Activated T-helper 2 cell treated with anti-CD3 and anti-CD28 coated beads, Interferon-gamma antibody, Interleukin-2, Interleukin-4, amounts not matched to agents 10 μg/mL and 5 μg/mL and 100 μg/mL, durations not matched to agents 14 hours and 24 hours and 36 hours (primary cell): ENCODE data around the gene TRIP10. TPM values are rescaled to one million over a fixed set of nuclear protein-coding genes. Genes with fewer than 3 reads are reported as not detected.

Experiments
- DNase-seq: peaks from one replicate; pipeline ENCODE4 v3.0.0; 2021; ENCODE audit warnings: low spot score
- H3K27ac Mint-ChIP-seq: one replicate; pipeline ENCODE4 v1.8.0; 2021; ENCODE audit warnings: mixed read lengths
- H3K27me3 Mint-ChIP-seq: one replicate; pipeline ENCODE4 v1.8.0; 2021; ENCODE audit warnings: low read depth, mixed read lengths
- H3K36me3 Mint-ChIP-seq: one replicate; pipeline ENCODE4 v1.8.0; 2021; ENCODE audit warnings: low read depth, mixed read lengths
- H3K4me1 Mint-ChIP-seq: one replicate; pipeline ENCODE4 v1.8.0; 2021; ENCODE audit warnings: low read depth, mixed read lengths
- H3K4me3 Mint-ChIP-seq: one replicate; pipeline ENCODE4 v1.8.0; 2021; ENCODE audit warnings: low read depth, mild to moderate bottlenecking, moderate library complexity, mixed read lengths
- H3K9me3 Mint-ChIP-seq: one replicate; pipeline ENCODE4 v1.8.0; 2021; ENCODE audit warnings: mixed read lengths
- intact Hi-C: fragments of 100-400 bp; cut with micrococcal nuclease; formaldehyde crosslinking; loops from one replicate; pipeline ENCODE4 v1.15.1; 2023
- total RNA-seq: library from RNA; stranded (reverse); gene quantifications from 2 replicates; pipeline ENCODE4 v1.2.3, GENCODE V29; 2022

The TRIP10 gene
- total RNA-seq, 1 donor from 2014 or later = 64.7 TPM

DNA sequence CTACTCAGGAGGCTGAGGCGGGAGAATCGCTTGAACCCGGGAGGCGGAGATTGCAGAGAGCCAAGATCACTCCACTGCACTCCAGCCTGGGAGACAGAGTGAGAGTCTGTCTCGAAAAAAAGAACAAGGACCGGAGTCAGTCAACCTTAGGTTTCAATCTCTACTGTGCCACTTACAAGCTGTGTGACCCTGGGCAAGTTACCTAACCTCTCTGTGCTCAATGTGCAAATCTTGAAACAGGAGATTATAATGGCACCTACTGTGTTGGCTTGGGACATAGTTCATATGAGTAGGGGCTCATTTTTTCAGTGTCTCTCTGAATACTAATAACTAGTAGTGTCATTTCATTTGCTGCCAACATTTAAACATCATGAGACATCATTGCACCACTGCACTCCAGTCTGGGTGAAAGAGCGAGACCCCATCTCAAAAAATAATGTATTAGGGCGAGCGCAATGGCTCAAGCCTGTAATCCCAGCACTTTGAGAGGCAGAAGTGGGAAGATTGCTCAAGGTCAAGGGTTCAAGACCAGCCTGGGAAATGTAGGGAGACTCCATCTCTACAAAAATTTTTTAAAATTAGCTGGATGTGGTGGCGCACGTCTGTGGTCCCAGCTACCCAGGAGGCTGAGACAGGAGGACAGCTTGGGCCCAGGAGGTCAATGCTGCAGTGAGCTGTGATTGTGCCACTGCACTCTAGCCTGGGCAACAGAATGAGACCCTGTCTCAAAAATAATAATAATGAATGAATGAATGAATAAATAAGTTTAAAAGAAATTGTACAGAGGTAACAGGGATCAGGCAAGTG lies 24.5 kb upstream of the TRIP10 start:
- no peak overlapping the region for H3K4me3 Mint-ChIP-seq
- DNase-seq = no peak
- no peaks in the 10 kb centered on the region for H3K9me3 Mint-ChIP-seq
- H3K4me1 Mint-ChIP-seq = peaks cover 12% of the 10 kb centered on the region
- H3K27ac Mint-ChIP-seq = no peak overlapping the region
- H3K36me3 Mint-ChIP-seq = no peaks in the 10 kb centered on the region
- intact Hi-C loops = no loop called here
- H3K27me3 Mint-ChIP-seq = peaks cover 16% of the 10 kb centered on the region

DNA sequence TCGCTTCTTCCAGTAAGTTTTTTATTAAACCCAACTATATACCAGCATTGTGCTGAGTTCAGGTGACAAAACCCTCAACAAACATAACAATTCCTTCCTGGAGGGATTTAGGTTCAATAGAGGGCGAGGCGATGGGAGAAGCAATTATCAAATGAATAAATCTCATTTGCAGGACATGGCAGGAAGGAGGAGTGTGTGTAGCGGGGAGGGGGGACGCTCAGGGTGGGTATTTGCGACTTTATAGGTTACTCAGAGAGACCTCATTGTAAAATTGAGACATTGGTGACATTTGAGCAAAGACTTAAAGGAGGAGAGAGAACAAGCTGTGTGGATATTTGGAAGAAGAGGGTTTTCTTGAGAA lies 22.9 kb upstream of the TRIP10 start:
- Mint-ChIP-seq H3K27ac (no peak overlapping the region), H3K4me3 (no peak overlapping the region), H3K36me3 (no peaks in the 10 kb centered on the region), H3K9me3 (no peaks in the 10 kb centered on the region), H3K4me1 (peaks cover 18% of the 10 kb centered on the region), H3K27me3 (peaks cover 2% of the 10 kb centered on the region)
- DNase-seq = no peak
- intact Hi-C loops = no loop called here

DNA sequence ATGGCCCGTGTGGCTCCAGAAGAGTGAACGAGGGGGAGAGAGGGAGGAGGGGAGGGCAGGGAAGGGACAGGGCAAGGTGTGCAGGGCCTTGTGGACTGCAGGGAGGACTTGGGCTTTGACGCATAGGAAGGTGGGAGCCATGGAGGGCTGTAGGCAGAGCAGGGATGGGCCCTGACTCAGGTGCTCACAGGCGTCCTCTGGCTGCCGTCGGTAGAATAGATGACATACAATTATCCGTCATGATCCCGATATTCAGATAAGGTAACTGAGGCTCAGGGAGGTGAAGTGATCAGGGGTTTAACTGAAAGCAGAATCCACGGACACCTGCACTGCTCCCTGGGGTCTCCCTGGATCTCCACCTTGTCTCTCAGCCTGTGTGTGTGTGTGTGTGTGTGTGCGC lies 22.4 kb upstream of the TRIP10 start:
- intact Hi-C loops = no loop called here

DNA sequence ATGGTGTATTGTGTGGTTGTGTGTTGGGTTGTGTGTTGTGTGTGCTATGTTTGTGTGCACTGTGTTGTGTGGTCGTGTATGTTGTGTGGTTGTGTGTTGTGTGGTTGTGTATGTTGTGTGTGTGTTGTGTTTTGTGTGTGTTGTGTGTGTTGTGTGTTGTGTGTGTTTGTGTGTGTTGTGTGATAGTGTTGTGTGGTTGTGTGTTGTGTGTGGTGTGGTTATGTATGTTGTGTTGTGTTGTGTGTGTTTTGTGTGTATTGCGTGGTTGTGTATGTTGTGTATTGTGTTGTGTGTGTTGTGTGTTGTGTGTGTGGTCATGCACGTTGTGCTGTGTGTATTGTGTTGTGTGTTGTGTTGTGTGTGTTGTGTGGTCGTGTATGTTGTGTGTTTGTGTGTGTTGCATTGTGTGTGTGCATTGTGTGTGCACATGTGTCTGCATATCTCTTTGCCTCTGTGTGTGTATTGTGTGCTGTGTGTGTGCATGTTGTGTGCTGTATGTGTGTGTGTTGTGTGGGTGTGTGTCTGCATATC lies 22.0 kb upstream of the TRIP10 start:
- Mint-ChIP-seq H3K9me3 (no peaks in the 10 kb centered on the region), H3K36me3 (no peaks in the 10 kb centered on the region), H3K27ac (no peak overlapping the region), H3K4me1 (peaks cover 20% of the 10 kb centered on the region), H3K27me3 (peaks cover 2% of the 10 kb centered on the region), H3K4me3 (no peak overlapping the region)
- intact Hi-C loops = no loop called here
- no peak for DNase-seq

More for the DNA sequence above, 22.4 kb upstream of the TRIP10 start:
- no peak for DNase-seq
- Mint-ChIP-seq H3K4me3 (no peak overlapping the region), H3K4me1 (peaks cover 20% of the 10 kb centered on the region), H3K9me3 (no peaks in the 10 kb centered on the region), H3K36me3 (no peaks in the 10 kb centered on the region), H3K27me3 (peaks cover 2% of the 10 kb centered on the region), H3K27ac (no peak overlapping the region)

DNA sequence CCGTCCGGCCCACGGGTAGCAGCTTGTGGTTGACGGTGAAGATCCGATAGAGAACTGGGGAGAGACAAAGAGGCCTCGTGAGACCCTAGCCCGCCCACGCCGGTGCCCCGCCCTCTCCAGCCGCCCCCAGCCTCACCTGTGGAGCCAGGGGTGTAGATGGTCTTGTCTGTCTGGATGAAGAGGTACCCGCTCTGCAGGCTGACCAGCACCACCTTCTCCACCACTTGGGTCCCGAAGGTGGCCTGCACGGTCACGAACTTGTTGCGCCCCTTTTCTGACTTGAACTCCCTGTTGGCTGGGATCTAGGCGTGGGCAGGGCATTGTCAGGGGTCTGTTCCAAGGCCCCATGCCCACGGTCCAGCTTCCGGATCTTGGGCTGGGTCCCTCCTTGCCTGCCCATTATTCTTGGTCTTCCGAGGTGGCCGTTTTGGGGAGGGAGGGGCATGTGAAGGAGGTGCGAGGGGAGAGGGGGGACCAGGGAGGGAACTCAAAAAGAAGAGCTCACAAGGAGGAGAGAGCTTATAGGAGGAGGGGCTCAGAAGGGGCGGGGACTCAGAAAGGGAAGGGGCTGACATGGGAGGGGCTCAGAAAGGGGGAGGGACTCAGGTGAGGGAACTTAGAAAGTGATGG lies 21.3 kb upstream of the TRIP10 start:
- intact Hi-C loops = no loop called here
- Mint-ChIP-seq H3K27me3 (peaks cover 2% of the 10 kb centered on the region), H3K4me1 (peaks cover 23% of the 10 kb centered on the region), H3K36me3 (no peaks in the 10 kb centered on the region), H3K9me3 (no peaks in the 10 kb centered on the region), H3K4me3 (no peak overlapping the region), H3K27ac (no peak overlapping the region)
- DNase-seq = no peak

DNA sequence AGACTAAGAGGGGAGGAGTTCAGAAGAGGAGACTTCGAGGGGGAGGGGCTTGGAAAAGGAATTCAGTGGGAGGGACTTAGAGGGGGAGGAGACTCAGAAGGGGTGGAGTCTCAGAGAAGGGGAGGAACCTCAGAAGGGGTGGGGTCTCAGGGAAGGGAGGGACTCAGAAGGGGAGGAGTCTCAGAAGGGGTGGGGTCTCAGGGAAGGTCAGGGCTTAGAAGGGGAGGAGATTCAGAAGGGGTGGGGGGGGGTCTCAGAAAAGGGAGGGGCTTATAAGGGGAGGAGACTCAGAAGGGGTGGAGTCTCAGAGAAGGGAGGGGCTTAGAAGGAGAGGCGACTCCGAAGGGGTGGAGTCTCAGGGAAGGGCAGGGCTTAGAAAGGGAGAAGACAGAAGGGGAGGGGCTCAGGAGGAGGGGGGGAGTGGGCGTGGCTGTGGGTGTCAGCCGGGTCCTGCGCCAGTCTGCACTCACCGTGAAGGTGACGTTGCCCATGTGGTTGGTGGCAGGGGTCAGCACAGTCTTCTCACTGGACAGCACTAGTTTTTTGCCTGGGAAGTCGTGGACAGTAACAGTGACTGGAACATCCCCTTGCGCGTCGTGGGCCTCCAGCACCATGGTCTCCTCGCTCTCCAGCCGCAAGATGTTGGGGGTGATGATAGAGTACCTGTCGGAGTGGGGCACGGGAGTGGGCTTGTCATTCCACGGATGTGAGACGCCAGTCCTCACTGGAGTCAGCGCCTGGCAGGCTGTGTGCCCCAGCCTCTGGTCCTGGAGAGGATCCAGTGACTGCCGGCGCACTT lies 20.5 kb upstream of the TRIP10 start:
- Mint-ChIP-seq H3K4me1 (peaks cover 25% of the 10 kb centered on the region), H3K27me3 (peaks cover 2% of the 10 kb centered on the region), H3K27ac (no peak overlapping the region), H3K36me3 (no peaks in the 10 kb centered on the region), H3K9me3 (no peaks in the 10 kb centered on the region), H3K4me3 (no peak overlapping the region)
- intact Hi-C loops = no loop called here
- DNase-seq = peak; percentile 22

DNA sequence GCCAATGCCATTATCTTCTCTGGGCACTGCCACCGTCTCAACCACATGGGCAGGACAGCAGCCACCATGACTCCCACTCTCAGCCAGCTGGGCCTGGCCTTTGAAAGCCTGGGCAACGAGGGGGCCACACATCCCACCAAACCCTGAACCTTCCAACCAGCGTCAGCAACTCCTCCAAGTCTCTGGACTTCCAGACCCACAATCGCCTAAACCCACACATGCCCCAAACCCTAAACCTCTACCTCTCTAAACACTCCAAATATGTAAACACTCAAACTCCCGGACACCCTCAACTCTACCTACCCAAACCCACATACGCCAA lies 20.0 kb upstream of the TRIP10 start:
- Mint-ChIP-seq H3K27ac (no peak overlapping the region), H3K4me1 (peaks cover 25% of the 10 kb centered on the region), H3K9me3 (no peaks in the 10 kb centered on the region), H3K27me3 (peaks cover 2% of the 10 kb centered on the region), H3K4me3 (no peak overlapping the region), H3K36me3 (no peaks in the 10 kb centered on the region)
- DNase-seq = no peak
- intact Hi-C loops = no loop called here

DNA sequence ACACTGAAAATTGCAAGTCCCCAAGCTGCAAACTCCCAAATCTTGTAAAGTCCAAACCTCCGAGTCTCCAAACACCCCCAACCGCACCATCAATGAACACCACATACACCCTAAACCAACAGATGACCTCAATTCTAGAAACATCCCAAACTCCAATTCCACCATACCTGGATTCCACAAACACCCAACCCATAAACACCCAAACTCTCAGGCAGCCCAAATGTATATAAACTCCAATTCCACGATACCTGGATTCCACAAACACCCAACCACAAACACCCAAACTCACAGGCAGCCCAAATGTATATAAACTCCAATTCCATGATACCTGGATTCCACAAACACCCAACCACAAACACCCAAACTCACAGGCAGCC lies 19.5 kb upstream of the TRIP10 start:
- no peak overlapping the region for H3K27ac Mint-ChIP-seq
- peaks cover 2% of the 10 kb centered on the region for H3K27me3 Mint-ChIP-seq
- DNase-seq = no peak
- no peaks in the 10 kb centered on the region for H3K36me3 Mint-ChIP-seq
- H3K4me3 Mint-ChIP-seq = no peak overlapping the region
- intact Hi-C loops = no loop called here
- no peaks in the 10 kb centered on the region for H3K9me3 Mint-ChIP-seq
- peaks cover 25% of the 10 kb centered on the region for H3K4me1 Mint-ChIP-seq

DNA sequence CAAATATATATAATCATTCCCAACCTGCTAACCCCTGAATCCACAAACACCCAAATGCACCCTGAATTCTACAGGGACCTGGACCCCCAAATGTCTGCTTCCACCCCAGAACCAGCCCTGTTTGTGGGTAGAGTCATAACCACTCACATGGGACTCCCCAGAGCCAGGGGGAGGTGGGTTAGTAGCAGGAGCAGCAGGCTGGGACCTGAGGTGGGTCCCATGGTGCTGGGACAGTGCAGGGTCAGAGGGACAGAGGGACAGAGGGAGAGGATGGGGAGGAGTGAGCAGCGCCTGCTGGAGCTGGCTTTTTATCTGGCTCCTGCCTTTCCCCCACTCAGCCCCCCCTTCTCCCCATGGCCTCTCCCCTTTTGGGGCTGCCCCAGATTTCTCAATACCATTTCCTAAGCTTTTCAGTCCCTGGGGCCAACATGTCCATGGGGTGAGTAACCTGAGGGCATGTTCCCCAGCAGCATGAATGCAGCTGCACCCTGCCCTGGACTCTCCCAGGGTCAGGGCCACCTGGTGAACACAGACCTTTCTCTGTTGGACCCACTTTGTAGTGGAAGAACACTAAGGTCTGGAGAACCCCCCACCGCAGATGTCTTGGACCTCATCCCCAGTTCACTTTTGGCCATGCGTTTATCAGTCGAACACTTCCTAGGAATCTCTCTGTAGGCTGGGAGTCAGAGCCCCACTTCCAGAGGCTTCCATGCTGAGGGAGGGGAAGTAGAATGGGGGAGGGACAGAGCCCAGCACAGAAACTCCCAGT lies 18.9 kb upstream of the TRIP10 start, which contains the start of gene C3:
Gene C3, minus strand, starts transcription at position 282 of the 769 bp plus-strand sequence. Its CDS starts 61 bp downstream, at position 221.
- Mint-ChIP-seq H3K9me3 (no peaks in the 10 kb centered on the region), H3K27ac (no peak within 1 kb of the TSS), H3K4me1 (peaks cover 27% of the 10 kb centered on the region), H3K27me3 (peaks cover 2% of the 10 kb centered on the region), H3K4me3 (no peak within 1 kb of the TSS), H3K36me3 (no peaks in the 10 kb centered on the region)
- intact Hi-C loops = no loop called here
- DNase-seq = no peak

DNA sequence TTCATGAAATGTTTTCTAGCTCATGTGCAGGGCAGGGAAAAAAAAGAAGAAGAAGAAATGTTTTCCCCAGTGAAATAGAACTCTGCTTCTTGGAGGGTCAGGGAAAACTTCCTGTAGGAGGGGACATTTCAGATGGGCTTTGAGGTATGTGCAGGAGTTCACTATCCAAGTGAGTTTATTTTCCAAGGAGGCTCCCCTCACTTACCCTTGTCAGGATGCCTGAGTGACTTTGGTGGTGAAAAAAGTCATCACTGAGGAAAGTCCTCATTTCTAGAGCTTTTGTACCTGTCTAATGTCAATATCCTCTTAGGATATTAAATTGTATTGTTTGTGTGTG lies 18.4 kb upstream of the TRIP10 start:
- no peak overlapping the region for H3K4me3 Mint-ChIP-seq
- H3K9me3 Mint-ChIP-seq = no peaks in the 10 kb centered on the region
- no peak overlapping the region for H3K27ac Mint-ChIP-seq
- intact Hi-C loops = no loop called here
- peaks cover 27% of the 10 kb centered on the region for H3K4me1 Mint-ChIP-seq
- peaks cover 2% of the 10 kb centered on the region for H3K27me3 Mint-ChIP-seq
- H3K36me3 Mint-ChIP-seq = no peaks in the 10 kb centered on the region
- no peak for DNase-seq

DNA sequence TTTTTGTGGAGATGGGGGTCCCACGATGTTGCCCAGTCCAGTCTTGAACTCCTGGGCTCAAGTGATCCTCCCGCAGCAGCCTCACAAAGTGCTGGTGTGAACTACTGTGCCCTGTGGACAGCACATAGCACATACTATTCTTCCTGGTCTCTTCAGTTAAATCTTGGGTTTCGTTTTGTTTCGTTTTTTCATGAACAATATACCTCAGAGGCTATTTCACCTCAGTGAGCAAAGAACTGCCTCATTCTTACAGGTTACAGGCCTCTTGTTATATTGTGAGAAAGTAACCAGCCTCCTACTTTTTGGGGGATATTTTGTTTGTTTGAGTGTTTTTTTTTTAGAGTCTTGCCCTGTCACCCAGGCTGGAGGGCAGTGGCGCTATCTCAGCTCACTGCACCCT lies 17.7 kb upstream of the TRIP10 start:
- H3K4me1 Mint-ChIP-seq = peaks cover 27% of the 10 kb centered on the region
- H3K4me3 Mint-ChIP-seq = no peak overlapping the region
- H3K27ac Mint-ChIP-seq = no peak overlapping the region
- DNase-seq = no peak
- no peaks in the 10 kb centered on the region for H3K9me3 Mint-ChIP-seq
- H3K36me3 Mint-ChIP-seq = no peaks in the 10 kb centered on the region
- intact Hi-C loops = no loop called here
- H3K27me3 Mint-ChIP-seq = no peaks in the 10 kb centered on the region

DNA sequence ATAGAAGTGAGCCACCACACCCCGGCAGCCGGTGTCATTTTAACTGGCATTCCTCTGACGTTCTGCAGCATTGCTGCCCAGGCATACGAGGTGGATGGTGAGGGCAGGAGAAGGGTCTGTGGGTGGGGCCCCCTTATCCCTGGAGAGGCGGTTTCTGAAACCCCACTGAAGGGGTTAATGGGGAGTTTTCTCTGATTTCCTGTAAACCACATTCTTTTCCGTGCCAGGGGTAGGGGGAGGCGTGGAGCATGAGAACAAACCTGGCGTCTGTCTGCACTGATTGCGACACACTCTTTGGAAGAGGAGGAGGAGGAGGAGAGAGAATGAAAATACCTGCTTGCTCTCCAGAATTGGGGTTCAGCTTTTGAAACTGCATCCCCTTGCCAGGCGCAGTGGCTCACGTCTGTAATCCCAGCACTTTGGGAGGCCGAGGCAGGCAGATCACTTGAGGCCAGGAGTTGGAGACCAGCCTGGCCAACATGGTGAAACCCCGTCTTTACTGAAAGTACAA lies 16.3 kb upstream of the TRIP10 start:
- H3K4me3 Mint-ChIP-seq = no peak overlapping the region
- DNase-seq = no peak
- intact Hi-C loops = no loop called here
- no peaks in the 10 kb centered on the region for H3K36me3 Mint-ChIP-seq
- H3K4me1 Mint-ChIP-seq = peaks cover 22% of the 10 kb centered on the region
- H3K9me3 Mint-ChIP-seq = no peaks in the 10 kb centered on the region
- no peak overlapping the region for H3K27ac Mint-ChIP-seq
- no peaks in the 10 kb centered on the region for H3K27me3 Mint-ChIP-seq
